H1 (cell line): ENCODE measurements around the gene EXD1. TPM values are rescaled to one million over a fixed set of nuclear protein-coding genes. Genes with fewer than 3 reads are reported as not detected.

Source experiments
- CTCF ChIA-PET: fragments of 300-600 bp; sonication (Branson Sonifier 250); formaldehyde crosslinking; loops from one replicate; lab custom pipeline; 2021; ENCODE audit not compliant: partially characterized antibody; lab: Charles Lee
- POLR2A ChIA-PET: fragments of 300-600 bp; sonication (Branson Sonifier 250); formaldehyde crosslinking; loops from one replicate; lab custom pipeline; 2021; ENCODE audit warnings: inconsistent platforms; ENCODE audit not compliant: partially characterized antibody; lab: Charles Lee
- DNase-seq, 2 experiments: peaks; one replicate each; pipeline versions ENCODE4 v3.0.0 to v3.0.0-alpha.2; 2010 to 2022; ENCODE audit warnings: low spot score in 2 of 2, low read depth in 1 of 2, mixed read lengths in 1 of 2
- FAIRE-seq: peaks from 2 replicates; lab custom pipeline; 2011; peaks lifted over from hg19 to GRCh38; lab: Jason Lieb, UNC
- H2AFZ ChIP-seq: 2 replicates; pipeline ENCODE4 v1.8.1; 2012; ENCODE audit warnings: low read length, inconsistent platforms
- H2AK5ac ChIP-seq: 2 replicates; pipeline ENCODE4 v1.6.1; 2013; ENCODE audit warnings: low read depth, low read length
- H2BK120ac ChIP-seq: replicated peaks from 2 replicates; pipeline ENCODE3; 2013; ENCODE audit warnings: low read depth, low read length, inconsistent platforms
- H2BK12ac ChIP-seq: 2 replicates; pipeline ENCODE4 v1.6.1; 2013; ENCODE audit warnings: low read depth, low read length
- H2BK15ac ChIP-seq: 2 replicates; pipeline ENCODE4 v1.6.1; 2013; ENCODE audit warnings: low read length
- H2BK20ac ChIP-seq: 2 replicates; pipeline ENCODE4 v1.6.1; 2013; ENCODE audit warnings: low read length
- H2BK5ac ChIP-seq: 2 replicates; pipeline ENCODE4 v1.6.1; 2013; ENCODE audit warnings: low read depth, low read length
- H3K14ac ChIP-seq: 2 replicates; pipeline ENCODE4 v1.6.1; 2013; ENCODE audit warnings: inconsistent platforms; ENCODE audit not compliant: insufficient read length
- H3K18ac ChIP-seq: 2 replicates; pipeline ENCODE4 v1.6.1; 2013; ENCODE audit warnings: low read length; ENCODE audit errors: extremely low read depth
- H3K23ac ChIP-seq: 2 replicates; pipeline ENCODE4 v1.6.1; 2013; ENCODE audit warnings: inconsistent platforms; ENCODE audit not compliant: insufficient read length
- H3K23me2 ChIP-seq: 2 replicates; pipeline ENCODE4 v1.6.1; 2013; ENCODE audit warnings: low read depth, low read length
- H3K27ac ChIP-seq: 2 replicates; pipeline ENCODE4 v1.6.1; 2011; ENCODE audit warnings: low read depth, low read length, inconsistent platforms
- H3K27me3 ChIP-seq, 4 experiments: replicated peaks in 1 of 4; 1 replicate in 1 of 4; 2 replicates in 3 of 4; pipeline versions ENCODE4 v1.6.1 to v1.8.1; 2011 to 2013; ENCODE audit warnings: low read length in 3 of 4, mild to moderate bottlenecking in 3 of 4, inconsistent platforms in 2 of 4, mixed read lengths in 2 of 4, moderate library complexity in 1 of 4; ENCODE audit not compliant: control insufficient read depth in 3 of 4, insufficient read depth in 3 of 4; ENCODE audit errors: extremely low read depth in 1 of 4
- H3K36me3 ChIP-seq, 4 experiments: 2 replicates each; pipeline versions ENCODE4 v1.6.1 to v1.8.1; 2011 to 2013; ENCODE audit warnings: mild to moderate bottlenecking in 4 of 4, low read length in 3 of 4, moderate library complexity in 2 of 4, control low read depth in 1 of 4, inconsistent platforms in 1 of 4; ENCODE audit not compliant: insufficient read depth in 4 of 4, control insufficient read depth in 2 of 4
- H3K4ac ChIP-seq: replicated peaks from 2 replicates; pipeline ENCODE3; 2013; ENCODE audit warnings: low read length, low read depth, mixed read lengths, inconsistent platforms; ENCODE audit not compliant: insufficient read length
- H3K4me1 ChIP-seq, 4 experiments: replicated peaks in 1 of 4; 1 replicate in 1 of 4; 2 replicates in 3 of 4; pipeline versions ENCODE4 v1.6.1 to v1.8.1; 2011 to 2013; ENCODE audit warnings: low read length in 3 of 4, inconsistent platforms in 2 of 4, mixed read lengths in 1 of 4; ENCODE audit not compliant: insufficient read depth in 4 of 4, control insufficient read depth in 3 of 4
- H3K4me2 ChIP-seq, 2 experiments: 2 replicates each; pipeline versions ENCODE4 v1.6.1 to v1.8.1; 2011 to 2013; ENCODE audit warnings: low read depth in 2 of 2, low read length in 2 of 2, control low read depth in 1 of 2, inconsistent platforms in 1 of 2, mild to moderate bottlenecking in 1 of 2; ENCODE audit not compliant: insufficient read depth in 1 of 2
- H3K4me3 ChIP-seq, 4 experiments: fragments of 200-600, 300-600 bp in 1 of 4; sonication (generic), shearing (Covaris generic), sonication (Bioruptor Twin) in 1 of 4; 2 replicates each; pipeline versions ENCODE4 v1.5.1 to v1.8.1; 2011 to 2016; ENCODE audit warnings: low read length in 4 of 4, low read depth in 3 of 4, control low read depth in 2 of 4, inconsistent platforms in 2 of 4, mild to moderate bottlenecking in 2 of 4, mixed read lengths in 1 of 4, moderate library complexity in 1 of 4; ENCODE audit not compliant: insufficient read depth in 2 of 4; ENCODE audit errors: extremely low read depth in 1 of 4
- H3K56ac ChIP-seq: replicated peaks from 2 replicates; pipeline ENCODE3; 2013; ENCODE audit warnings: low read depth, mild to moderate bottlenecking, mixed read lengths, low read length, inconsistent platforms; ENCODE audit not compliant: insufficient read length
- H3K79me1 ChIP-seq: 2 replicates; pipeline ENCODE4 v1.6.1; 2013; ENCODE audit warnings: low read depth, low read length, control low read depth
- H3K79me2 ChIP-seq, 2 experiments: 2 replicates each; pipeline versions ENCODE4 v1.6.1 to v1.8.1; 2012 to 2013; ENCODE audit warnings: low read length in 2 of 2, mild to moderate bottlenecking in 2 of 2, inconsistent platforms in 1 of 2; ENCODE audit not compliant: insufficient read depth in 2 of 2, control insufficient read depth in 1 of 2
- H3K9ac ChIP-seq, 4 experiments: replicated peaks in 1 of 4; 1 replicate in 1 of 4; 2 replicates in 3 of 4; pipeline versions ENCODE4 v1.6.1 to v1.8.1; 2011 to 2013; ENCODE audit warnings: low read depth in 3 of 4, low read length in 3 of 4, control low read depth in 2 of 4, mild to moderate bottlenecking in 2 of 4, moderate library complexity in 2 of 4, inconsistent platforms in 1 of 4; ENCODE audit errors: extremely low read depth in 1 of 4
- H3K9me3 ChIP-seq, 2 experiments: 2 replicates each; pipeline versions ENCODE4 v1.6.1 to v1.8.1; 2012 to 2013; ENCODE audit warnings: mild to moderate bottlenecking in 2 of 2, moderate library complexity in 2 of 2, control low read depth in 1 of 2, inconsistent platforms in 1 of 2, low read depth in 1 of 2, low read length in 1 of 2, mixed read lengths in 1 of 2; ENCODE audit not compliant: insufficient read depth in 2 of 2
- H4K20me1 ChIP-seq, 2 experiments: replicated peaks in 1 of 2; 2 replicates each; pipeline versions ENCODE3 to v1.8.1; 2011 to 2013; ENCODE audit warnings: inconsistent platforms in 2 of 2, low read length in 2 of 2, mild to moderate bottlenecking in 1 of 2; ENCODE audit not compliant: insufficient read depth in 2 of 2, control insufficient read depth in 1 of 2
- H4K5ac ChIP-seq: 2 replicates; pipeline ENCODE4 v1.6.1; 2013; ENCODE audit warnings: low read length, low read depth, mixed read lengths, inconsistent platforms; ENCODE audit not compliant: insufficient read length
- H4K8ac ChIP-seq: 2 replicates; pipeline ENCODE4 v1.8.0; 2013; ENCODE audit warnings: mild to moderate bottlenecking, moderate library complexity, low read length, inconsistent platforms; ENCODE audit not compliant: insufficient read depth; ENCODE audit errors: extremely low read depth
- H4K91ac ChIP-seq: replicated peaks from 2 replicates; pipeline ENCODE3; 2013; ENCODE audit warnings: low read length, mixed read lengths, inconsistent platforms; ENCODE audit not compliant: insufficient read length
- ATF2 ChIP-seq: IDR thresholded peaks from 2 replicates; pipeline ENCODE4 v1.6.1; 2012; ENCODE audit warnings: low read length, inconsistent platforms
- CREB1 ChIP-seq: IDR thresholded peaks from 2 replicates; pipeline ENCODE4 v1.6.1; 2012; ENCODE audit warnings: inconsistent platforms
- CTCF ChIP-seq, 3 experiments: IDR thresholded peaks; 1 replicate in 2 of 3; 2 replicates in 1 of 3; pipeline versions ENCODE4 v1.5.1 to v1.6.1; 2011; ENCODE audit warnings: low read length in 3 of 3, mild to moderate bottlenecking in 3 of 3, inconsistent platforms in 2 of 3, low read depth in 1 of 3, moderate library complexity in 1 of 3; ENCODE audit not compliant: insufficient read depth in 1 of 3; ENCODE audit errors: control extremely low read depth in 1 of 3
- EGR1 ChIP-seq: IDR thresholded peaks from 2 replicates; pipeline ENCODE4 v1.6.1; 2011; ENCODE audit warnings: low read depth, low read length, borderline replicate concordance
- RXRA ChIP-seq: IDR thresholded peaks from 2 replicates; pipeline ENCODE4 v1.6.1; 2011; ENCODE audit warnings: low read depth, mild to moderate bottlenecking, low read length, moderate library complexity; ENCODE audit not compliant: insufficient read depth
- SAP30 ChIP-seq: fragments of 300-600 bp; sonication (generic); IDR thresholded peaks from 2 replicates; pipeline ENCODE4 v1.7.1; 2012; ENCODE audit warnings: low read length, moderate library complexity, mild to moderate bottlenecking, inconsistent platforms; ENCODE audit not compliant: insufficient read depth, insufficient replicate concordance
- SIX5 ChIP-seq: IDR thresholded peaks from 2 replicates; pipeline ENCODE4 v1.6.1; 2011; ENCODE audit warnings: mild to moderate bottlenecking, low read depth, low read length
- TBP ChIP-seq: IDR thresholded peaks from 2 replicates; pipeline ENCODE4 v1.6.1; 2011; ENCODE audit warnings: low read depth, low read length, improper control_type of control experiment
- WGBS, 2 experiments: shearing (Covaris generic) in 1 of 2; methylation state at CpG; one replicate each; pipeline versions ENCODE4 v1.1.6 to v1.1.7; 2013 to 2015; ENCODE audit warnings: low lambda C conversion rate in 2 of 2, mixed read lengths in 2 of 2, inconsistent platforms in 1 of 2, low coverage in 1 of 2, missing lambda C conversion rate in 1 of 2; ENCODE audit not compliant: insufficient replicate concordance in 2 of 2, insufficient coverage in 1 of 2, insufficient read length in 1 of 2; ENCODE audit errors: extremely low coverage in 1 of 2, missing lambda C conversion rate in 1 of 2; 5-methylcytosine and 5-hydroxymethylcytosine counted together
- polyA plus RNA-seq, 7 experiments: library from polyadenylated mRNA; depleted of rRNA in 3 of 7; stranded (reverse) in 5 of 7; unstranded in 2 of 7; fragments of >200 nt in 5 of 7; fragments of 200-250 nt in 2 of 7; gene quantifications; 1 replicate in 5 of 7; 2 replicates in 1 of 7; 4 replicates in 1 of 7; pipeline versions ENCODE4 v1.2.1 to v1.2.3, GENCODE V29; 2011 to 2013; ENCODE audit warnings: missing spikeins in 2 of 7, mixed read lengths in 2 of 7
- total RNA-seq: library from RNA; stranded (reverse); fragmentation: NEBNext Ultra II Directional; extraction: Animal tissue kit (Norgen Biotek cat#: 25700); gene quantifications from 2 replicates; pipeline ENCODE4 v1.2.1, GENCODE V29; 2021

Gene EXD1
- total and polyA plus RNA-seq, 2 of the 8 experiments (the other 6 are each of a cell fraction or from before 2014, with no cell fraction given), result 0.06 to 0.54 TPM

GRCh38 chr15:41279535-41280283 is 49.2 kb upstream of the EXD1 start:
- Histone ChIP-seq H3K36me3 (peaks cover 2 to 23% (median 9%) of the 10 kb centered on the region in 4 experiments; a peak in 5 of 8 replicates), H4K5ac (no peak overlapping the region), H3K27me3 (no peaks in the 10 kb centered on the region), H2AK5ac (no peak overlapping the region), H3K23me2 (0 out of 2 replicates have a peak, but pooled peaks cover 3% of the 10 kb centered on the region), H4K8ac (no peak overlapping the region), H3K9me3 (no peaks in the 10 kb centered on the region), H3K56ac (no peak overlapping the region), H3K23ac (no peak overlapping the region), H3K4me3 (no peak overlapping the region), H3K18ac (no peak overlapping the region), H2BK12ac (no peak overlapping the region), H2BK120ac (no peak overlapping the region), H3K79me1 (no peaks in the 10 kb centered on the region), H2AFZ (no peak overlapping the region), H3K14ac (no peak overlapping the region), H3K27ac (no peak overlapping the region), H3K4ac (no peak overlapping the region), H4K91ac (no peak overlapping the region), H3K79me2 (peaks cover 8 to 9% of the 10 kb centered on the region in 2 experiments), H4K20me1 (no peaks in the 10 kb centered on the region), H2BK15ac (no peak overlapping the region), H3K9ac (no peak overlapping the region), H2BK20ac (no peak overlapping the region), H3K4me2 (no peak overlapping the region), H3K4me1 (peaks cover 0 to 5% (median 2%) of the 10 kb centered on the region in 4 experiments; a peak in 2 of 7 replicates), H2BK5ac (no peak overlapping the region)
- no peak for DNase-seq
- ChIA-PET POLR2A (interaction anchor here (1.3 kb wide), 1 partner anchor 8 kb away, joined by 3 read pairs; no protein-coding TSS in a partner anchor), CTCF (no interaction called here)
- no peak for FAIRE-seq
- 100% methylated on average over 1 of the region's 1 CpG; no CpG with 5 or more reads in 1 of the 2 experiments for WGBS, 2 experiments
- TF ChIP-seq SIX5 (no peak), ATF2 (no peak), EGR1 (no peak), CREB1 (no peak), TBP (no peak), SAP30 (no peak), CTCF (IDR thresholded peaks at IDR 0.05; ENCODE audit: control extremely low read depth in 1 of 3, insufficient read depth in 1 of 3, low read depth in 1 of 3, low read length in 3 of 3) (no peak), RXRA (no peak)
